ENCODE results near the gene PRAC2.
"Not testable (repeated sequence)": the region's sequence is repeated elsewhere in the genome, so short reads cannot be mapped to it uniquely, and the experiment has no call there.

Gene PRAC2

DNA sequence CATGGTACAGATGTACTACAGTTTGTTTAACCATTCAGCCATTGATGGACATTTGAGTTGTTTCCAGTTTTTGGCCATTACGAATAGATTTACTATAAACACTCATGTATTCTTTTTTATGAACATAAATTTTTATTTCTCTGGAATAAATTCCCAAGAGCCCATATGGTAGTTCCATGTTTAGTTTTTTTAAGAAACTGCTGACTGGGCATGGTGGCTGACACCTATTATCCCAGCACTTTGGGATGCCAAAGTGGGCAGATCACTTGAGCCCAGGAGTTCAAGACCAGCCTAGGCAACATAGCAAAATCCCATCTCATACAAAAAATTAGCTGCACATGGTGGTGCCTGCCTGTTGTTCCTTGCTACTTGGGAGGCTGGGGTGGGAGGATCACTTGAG, 30.9 kb upstream of the PRAC2 start:
- no peak overlapping the region for H3K4me3 ChIP-seq (ENCODE audit: control insufficient read depth, low read depth, low read length)
- TF ChIP-seq, protein P1, sequence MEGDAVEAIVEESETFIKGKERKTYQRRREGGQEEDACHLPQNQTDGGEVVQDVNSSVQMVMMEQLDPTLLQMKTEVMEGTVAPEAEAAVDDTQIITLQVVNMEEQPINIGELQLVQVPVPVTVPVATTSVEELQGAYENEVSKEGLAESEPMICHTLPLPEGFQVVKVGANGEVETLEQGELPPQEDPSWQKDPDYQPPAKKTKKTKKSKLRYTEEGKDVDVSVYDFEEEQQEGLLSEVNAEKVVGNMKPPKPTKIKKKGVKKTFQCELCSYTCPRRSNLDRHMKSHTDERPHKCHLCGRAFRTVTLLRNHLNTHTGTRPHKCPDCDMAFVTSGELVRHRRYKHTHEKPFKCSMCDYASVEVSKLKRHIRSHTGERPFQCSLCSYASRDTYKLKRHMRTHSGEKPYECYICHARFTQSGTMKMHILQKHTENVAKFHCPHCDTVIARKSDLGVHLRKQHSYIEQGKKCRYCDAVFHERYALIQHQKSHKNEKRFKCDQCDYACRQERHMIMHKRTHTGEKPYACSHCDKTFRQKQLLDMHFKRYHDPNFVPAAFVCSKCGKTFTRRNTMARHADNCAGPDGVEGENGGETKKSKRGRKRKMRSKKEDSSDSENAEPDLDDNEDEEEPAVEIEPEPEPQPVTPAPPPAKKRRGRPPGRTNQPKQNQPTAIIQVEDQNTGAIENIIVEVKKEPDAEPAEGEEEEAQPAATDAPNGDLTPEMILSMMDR (conservative IDR thresholded peaks at IDR 0.05; ENCODE audit: control insufficient read depth, insufficient read depth, low read depth, low read length): no peak
- no peak for DNase-seq (ENCODE audit: low read depth)

DNA sequence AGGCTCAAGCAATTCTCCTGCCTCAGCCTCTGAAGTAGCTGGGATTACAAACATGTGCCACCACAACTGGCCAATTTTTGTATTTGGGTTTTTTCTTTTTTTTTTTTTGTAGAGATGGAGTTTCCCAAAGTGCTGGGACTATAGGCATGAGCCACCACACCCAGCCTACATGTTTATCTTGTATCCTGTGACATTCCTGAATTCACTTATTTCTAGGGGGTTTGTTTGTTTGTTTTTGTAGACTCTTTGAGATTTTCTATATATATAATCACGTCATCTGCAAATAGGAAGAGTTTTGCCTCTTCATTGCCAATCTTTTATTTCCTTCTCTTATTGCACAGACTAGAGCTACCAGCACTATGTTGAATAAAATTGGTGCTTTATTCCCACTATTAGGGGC, 29.8 kb upstream of the PRAC2 start:
- TF ChIP-seq, protein P1 (conservative IDR thresholded peaks at IDR 0.05; ENCODE audit: control insufficient read depth, insufficient read depth, low read depth, low read length): no peak
- no peak for DNase-seq (ENCODE audit: low read depth)
- no peak overlapping the region for H3K4me3 ChIP-seq (ENCODE audit: control insufficient read depth, low read depth, low read length)

DNA sequence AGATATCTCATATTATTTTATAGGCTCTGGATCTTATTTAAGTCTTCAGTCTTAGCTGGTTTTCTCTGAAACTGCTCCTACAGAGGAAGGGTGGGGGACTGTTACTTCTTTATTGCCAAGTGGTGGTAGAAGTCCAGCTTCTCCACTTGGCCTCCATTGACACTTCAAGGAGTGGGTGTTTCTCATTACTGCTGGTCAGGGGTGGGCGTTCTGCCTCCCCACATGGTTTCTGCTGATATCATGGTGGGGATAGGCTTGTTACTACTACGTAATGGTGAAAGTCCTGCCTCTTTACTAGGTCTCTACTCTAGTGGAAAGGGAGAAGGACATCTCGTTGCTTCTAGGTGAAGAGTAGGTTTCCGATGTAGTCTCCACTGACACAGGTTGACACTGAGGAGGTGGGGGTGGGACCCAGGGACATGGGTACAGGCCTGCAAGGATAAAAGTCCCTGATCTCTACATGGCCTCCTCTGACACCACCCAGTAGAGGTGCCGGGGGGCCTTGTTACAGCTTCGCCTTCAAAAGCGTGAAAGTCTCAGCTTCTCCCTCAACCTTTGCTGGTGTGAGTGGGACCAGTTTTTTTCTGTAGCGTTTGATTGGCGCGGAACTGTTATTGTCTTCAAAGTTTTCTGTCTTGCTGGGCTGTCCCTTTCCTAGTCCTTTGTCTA, 21.0 kb upstream of the PRAC2 start:
- no peak for DNase-seq (ENCODE audit: low read depth)
- no peak overlapping the region for H3K4me3 ChIP-seq (ENCODE audit: control insufficient read depth, low read depth, low read length)
- TF ChIP-seq, protein P1 (conservative IDR thresholded peaks at IDR 0.05; ENCODE audit: control insufficient read depth, insufficient read depth, low read depth, low read length): no peak

- H3K4me3 ChIP-seq (ENCODE audit: control insufficient read depth, low read depth, low read length): no peak overlapping the region
- DNase-seq (ENCODE audit: low read depth): no peak
- TF ChIP-seq, protein P1 (conservative IDR thresholded peaks at IDR 0.05; ENCODE audit: control insufficient read depth, insufficient read depth, low read depth, low read length): no peak
Observed at GRCh38 chr17:48704361-48705248, 18.4 kb upstream of the PRAC2 start.

DNA sequence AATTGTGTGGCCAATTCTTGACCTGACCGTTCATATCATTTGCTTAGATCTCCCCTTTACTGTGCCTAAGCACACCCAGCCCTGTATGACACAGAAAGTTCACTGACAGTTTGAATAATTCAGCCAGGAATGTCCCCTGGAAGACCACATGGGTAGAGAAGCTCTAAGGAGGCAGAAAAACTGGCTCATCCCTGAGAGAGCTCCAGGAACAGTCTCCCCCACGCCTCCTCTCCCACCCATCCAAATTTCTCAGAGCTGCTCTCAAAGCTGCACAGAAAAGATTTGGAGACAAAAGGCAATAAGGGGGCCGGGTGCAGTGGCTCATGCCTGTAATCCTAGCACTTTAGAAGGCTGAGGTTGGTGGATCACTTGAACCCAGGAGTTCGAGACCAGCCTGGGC, 11.9 kb upstream of the PRAC2 start:
- TF ChIP-seq, protein P1 (conservative IDR thresholded peaks at IDR 0.05; ENCODE audit: control insufficient read depth, insufficient read depth, low read depth, low read length): no peak
- DNase-seq (ENCODE audit: low read depth): no peak
- H3K4me3 ChIP-seq (ENCODE audit: control insufficient read depth, low read depth, low read length): no peak overlapping the region

GRCh38 chr17:48715496-48716399, 7.2 kb upstream of the PRAC2 start:
- DNase-seq (ENCODE audit: low read depth): no peak
- no peak overlapping the region for H3K4me3 ChIP-seq (ENCODE audit: control insufficient read depth, low read depth, low read length)
- TF ChIP-seq, protein P1 (conservative IDR thresholded peaks at IDR 0.05; ENCODE audit: control insufficient read depth, insufficient read depth, low read depth, low read length): no peak

GRCh38 chr17:48716549-48716948, 6.4 kb upstream of the PRAC2 start:
- not testable (repeated sequence) for DNase-seq (ENCODE audit: low read depth); H3K4me3 ChIP-seq (ENCODE audit: control insufficient read depth, low read depth, low read length)
